Loucy (cell line): ENCODE measurements around the gene CCT4.
"Not testable (repeated sequence)": the region's sequence is repeated elsewhere in the genome, so short reads cannot be mapped to it uniquely, and the experiment has no call there.

Source experiments
- H2AFZ ChIP-seq: fragments of 200-600 bp; sonication (generic); 2 replicates; pipeline ENCODE4 v1.6.0; 2016; ENCODE audit warnings: antibody characterized with exemption, mild to moderate bottlenecking, low read length, moderate library complexity
- H3F3A ChIP-seq: fragments of 200-600 bp; 2 replicates; pipeline ENCODE4 v1.6.0; 2016; ENCODE audit warnings: antibody characterized with exemption, low read depth, mild to moderate bottlenecking
- H3K27me3 ChIP-seq: fragments of 200-600 bp; sonication (generic); 2 replicates; pipeline ENCODE4 v1.6.1; 2014; ENCODE audit warnings: low read length, mild to moderate bottlenecking; ENCODE audit not compliant: insufficient read depth, poor library complexity, severe bottlenecking
- H3K36me3 ChIP-seq: fragments of 200-600 bp; sonication (generic); 2 replicates; pipeline ENCODE4 v1.6.1; 2016; ENCODE audit warnings: low read length; ENCODE audit not compliant: insufficient read depth
- H3K4me1 ChIP-seq: fragments of 200-600 bp; sonication (generic); 2 replicates; pipeline ENCODE4 v1.5.1; 2014; ENCODE audit warnings: low read length, mild to moderate bottlenecking; ENCODE audit not compliant: insufficient read depth, poor library complexity, severe bottlenecking
- H3K4me2 ChIP-seq: fragments of 200-600 bp; sonication (generic); 2 replicates; pipeline ENCODE4 v1.6.0; 2014; ENCODE audit warnings: antibody characterized with exemption, low read length, low read depth, mild to moderate bottlenecking; ENCODE audit not compliant: poor library complexity, severe bottlenecking
- H3K4me3 ChIP-seq: fragments of 200-600 bp; sonication (generic); 2 replicates; pipeline ENCODE4 v1.5.1; 2014; ENCODE audit warnings: low read length, mild to moderate bottlenecking, mixed read lengths; ENCODE audit not compliant: poor library complexity, severe bottlenecking
- H3K79me2 ChIP-seq: fragments of 200-600 bp; sonication (generic); 2 replicates; pipeline ENCODE4 v1.6.1; 2014; ENCODE audit warnings: low read length; ENCODE audit not compliant: insufficient read depth
- H3K9ac ChIP-seq: fragments of 200-600 bp; sonication (generic); 2 replicates; pipeline ENCODE4 v1.6.0; 2014; ENCODE audit warnings: mild to moderate bottlenecking, low read depth, low read length, moderate library complexity; ENCODE audit not compliant: poor library complexity, severe bottlenecking
- H3K9me2 ChIP-seq: fragments of 200-600 bp; sonication (generic); replicated peaks from 2 replicates; pipeline ENCODE4 v1.6.1; 2016; ENCODE audit warnings: low read depth, low read length, mixed read lengths
- H3K9me3 ChIP-seq: fragments of 200-600 bp; sonication (generic); 2 replicates; pipeline ENCODE4 v1.6.1; 2014; ENCODE audit warnings: mild to moderate bottlenecking, antibody characterized with exemption, low read length, low read depth; ENCODE audit not compliant: insufficient read depth
- H4K20me1 ChIP-seq: fragments of 200-600 bp; sonication (generic); 2 replicates; pipeline ENCODE4 v1.6.0; 2014; ENCODE audit warnings: antibody characterized with exemption, low read length, mild to moderate bottlenecking; ENCODE audit not compliant: insufficient read depth, poor library complexity, severe bottlenecking
- CTCF ChIP-seq: fragments of 200-600 bp; sonication (generic); conservative IDR thresholded peaks from 2 replicates; pipeline ENCODE4 v1.5.1; 2014; ENCODE audit warnings: mild to moderate bottlenecking, antibody characterized with exemption, low read length
- EZH2phosphoT487 ChIP-seq: fragments of 200-600 bp; IDR thresholded peaks from 2 replicates; pipeline ENCODE4 v1.6.1; 2018; ENCODE audit warnings: antibody characterized with exemption, mild to moderate bottlenecking, moderate library complexity, borderline replicate concordance

The CCT4 gene

GRCh38 chr2:61922714-61923113 lies 34.3 kb upstream of the CCT4 start:
- Histone ChIP-seq H2AFZ (no peak overlapping the region), H3K4me1 (no peaks in the 10 kb centered on the region), H3K4me3 (no peak overlapping the region), H3K79me2 (no peaks in the 10 kb centered on the region), H3K36me3 (no peaks in the 10 kb centered on the region), H3K9me2 (no peaks in the 10 kb centered on the region), H4K20me1 (no peaks in the 10 kb centered on the region), H3F3A (no peaks in the 10 kb centered on the region), H3K27me3 (no peaks in the 10 kb centered on the region), H3K4me2 (no peak overlapping the region), H3K9ac (no peak overlapping the region), H3K9me3 (no peaks in the 10 kb centered on the region)
- no peak for TF ChIP-seq EZH2phosphoT487
- TF ChIP-seq CTCF: no peak

DNA sequence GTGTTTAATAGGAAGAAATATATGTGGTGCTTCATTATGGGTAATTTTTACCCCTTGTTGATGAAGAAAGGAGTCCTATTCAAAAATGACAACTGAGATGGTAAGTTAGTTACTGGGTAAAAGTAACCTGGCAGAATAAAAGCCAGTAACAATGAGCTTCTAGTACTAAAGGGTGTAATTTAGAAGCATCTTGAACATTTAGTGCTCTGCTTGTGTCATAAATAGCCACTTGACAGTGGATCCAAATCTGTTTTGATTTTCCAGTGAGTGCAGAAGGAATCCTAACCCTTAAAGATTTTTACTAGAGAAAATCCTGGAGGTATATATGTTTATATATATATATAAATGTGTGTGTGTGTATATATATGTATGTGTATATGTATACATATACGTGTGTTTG lies 32.1 kb upstream of the CCT4 start:
- H3K9me3 ChIP-seq: no peaks in the 10 kb centered on the region
- H3K4me3 ChIP-seq: no peak overlapping the region
- TF ChIP-seq CTCF: no peak
- TF ChIP-seq EZH2phosphoT487: no peak
- H3K27me3 ChIP-seq: no peaks in the 10 kb centered on the region
- no peaks in the 10 kb centered on the region for H3K9me2 ChIP-seq
- no peaks in the 10 kb centered on the region for H4K20me1 ChIP-seq
- H3F3A ChIP-seq: no peaks in the 10 kb centered on the region
- H3K36me3 ChIP-seq: no peaks in the 10 kb centered on the region
- no peak overlapping the region for H3K9ac ChIP-seq
- no peak overlapping the region for H2AFZ ChIP-seq
- no peak overlapping the region for H3K4me2 ChIP-seq
- no peaks in the 10 kb centered on the region for H3K79me2 ChIP-seq
- H3K4me1 ChIP-seq: no peaks in the 10 kb centered on the region

DNA sequence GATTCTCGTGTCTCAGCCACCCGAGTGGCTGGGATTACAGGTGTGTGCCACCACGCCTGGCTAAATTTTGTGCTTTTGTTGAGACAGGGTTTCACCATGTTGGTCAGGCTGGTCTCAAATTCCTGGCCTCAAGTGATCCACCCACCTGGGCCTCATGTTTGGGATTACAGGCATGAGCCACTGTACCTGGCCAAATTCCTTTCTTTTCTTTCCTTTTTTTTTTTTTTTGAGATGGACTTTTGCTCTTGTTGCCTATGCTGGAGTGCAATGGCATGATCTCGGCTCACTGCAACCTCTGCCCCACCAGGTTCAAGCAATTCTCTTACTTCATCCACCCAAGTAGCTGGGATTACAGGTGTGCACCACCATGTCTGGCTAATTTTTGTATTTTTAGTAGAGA lies 26.3 kb upstream of the CCT4 start:
- not testable (repeated sequence) for H3K79me2 ChIP-seq, H3K27me3 ChIP-seq, H2AFZ ChIP-seq, H3K9ac ChIP-seq, H3K4me3 ChIP-seq, H3K4me2 ChIP-seq, H3K9me3 ChIP-seq, H4K20me1 ChIP-seq, H3K36me3 ChIP-seq, H3K9me2 ChIP-seq, H3F3A ChIP-seq, H3K4me1 ChIP-seq

GRCh38 chr2:61911510-61911909 lies 23.1 kb upstream of the CCT4 start:
- H3K9me2 ChIP-seq: no peaks in the 10 kb centered on the region
- TF ChIP-seq CTCF: peak; percentile 68
- no peak for TF ChIP-seq EZH2phosphoT487
- H3F3A ChIP-seq: no peaks in the 10 kb centered on the region
- H3K27me3 ChIP-seq: no peaks in the 10 kb centered on the region
- H3K4me1 ChIP-seq: peaks cover 4% of the 10 kb centered on the region
- H3K4me2 ChIP-seq: no peak overlapping the region
- no peaks in the 10 kb centered on the region for H4K20me1 ChIP-seq
- no peak overlapping the region for H3K4me3 ChIP-seq
- no peak overlapping the region for H3K9ac ChIP-seq
- H3K79me2 ChIP-seq: peaks cover 8% of the 10 kb centered on the region; the same call in 1 of the 2 replicates
- no peak overlapping the region for H2AFZ ChIP-seq
- no peaks in the 10 kb centered on the region for H3K36me3 ChIP-seq
- H3K9me3 ChIP-seq: no peaks in the 10 kb centered on the region
